Measurements from ENCODE around the gene SESN3. TPM values are rescaled to one million over a fixed set of nuclear protein-coding genes. Genes with fewer than 3 reads are reported as not detected.
"Not testable (repeated sequence)": the region's sequence is repeated elsewhere in the genome, so short reads cannot be mapped to it uniquely, and the experiment has no call there.

Gene SESN3
- total and polyA plus RNA-seq, 5 donors: 3.2 to 15.3 (median 11.9) TPM

GRCh38 chr11:95264881-95265280 lies 33.9 kb upstream of the SESN3 start:
- Histone ChIP-seq H3K27me3 (ENCODE audit: control insufficient read depth, insufficient read depth) (no peaks in the 10 kb centered on the region), H3K27ac (ENCODE audit: low read length) (no peak overlapping the region)
- 82% methylated on average over 8 of the region's 8 CpGs for WGBS

DNA sequence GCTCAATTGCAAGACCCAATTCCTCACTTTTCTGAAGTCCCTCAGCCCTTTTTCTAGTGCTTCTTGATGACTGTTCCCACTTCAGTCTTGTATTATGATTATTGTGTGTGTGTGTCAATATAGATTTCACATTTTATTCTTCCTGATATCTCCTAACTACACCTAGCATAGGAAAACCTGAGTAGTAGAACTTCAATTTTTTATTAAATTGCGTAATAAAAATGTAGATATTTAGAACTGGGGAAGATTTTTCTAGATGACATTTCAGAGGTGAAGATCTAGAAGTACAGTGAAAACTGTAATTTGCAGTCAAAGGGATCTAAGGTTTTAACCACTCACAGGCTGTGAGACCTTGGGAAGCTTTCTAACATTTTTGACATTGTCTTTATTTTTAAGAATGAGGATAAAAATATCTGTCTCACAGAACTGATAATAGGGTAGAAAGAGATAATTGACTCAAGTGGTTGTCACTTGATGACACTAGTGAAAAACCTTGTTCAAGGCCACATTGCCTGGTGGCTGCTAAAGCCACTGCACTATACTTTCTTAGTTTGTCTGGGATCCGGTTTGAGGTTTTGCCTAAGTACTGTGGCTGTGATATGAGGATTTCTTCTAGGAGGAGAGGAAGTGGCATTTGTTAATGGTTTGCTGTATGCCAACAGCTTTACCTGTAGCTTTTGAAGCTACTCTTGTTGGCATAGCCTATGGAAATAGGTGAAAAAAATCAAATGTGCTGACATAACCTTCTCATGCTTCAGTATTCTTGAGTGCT lies 32.2 kb upstream of the SESN3 start:
- no peak for ATAC-seq
- DNase-seq: no peak
- no peak overlapping the region for H3K27ac ChIP-seq (ENCODE audit: low read length)
- intact Hi-C loops (cut with DNase I): no loop called here
- H3K9me3 ChIP-seq (ENCODE audit: control insufficient read depth, low read length): no peaks in the 10 kb centered on the region
- H3K4me1 ChIP-seq (ENCODE audit: control insufficient read depth, insufficient read depth, low read length): peaks cover 3% of the 10 kb centered on the region
- 76% methylated on average over 2 of the region's 2 CpGs for WGBS
- no peak overlapping the region for H3K4me3 ChIP-seq (ENCODE audit: low read length)
- no peaks in the 10 kb centered on the region for H3K27me3 ChIP-seq (ENCODE audit: control insufficient read depth, insufficient read depth)

More at GRCh38 chr11:95264881-95265280, 33.9 kb upstream of the SESN3 start:
- H3K4me1 ChIP-seq (ENCODE audit: control insufficient read depth, insufficient read depth, low read length): peaks cover 3% of the 10 kb centered on the region
- intact Hi-C loops (cut with DNase I): no loop called here
- no peak for ATAC-seq
- H3K9me3 ChIP-seq (ENCODE audit: control insufficient read depth, low read length): no peaks in the 10 kb centered on the region
- H3K4me3 ChIP-seq (ENCODE audit: low read length): no peak overlapping the region
- no peak for DNase-seq

DNA sequence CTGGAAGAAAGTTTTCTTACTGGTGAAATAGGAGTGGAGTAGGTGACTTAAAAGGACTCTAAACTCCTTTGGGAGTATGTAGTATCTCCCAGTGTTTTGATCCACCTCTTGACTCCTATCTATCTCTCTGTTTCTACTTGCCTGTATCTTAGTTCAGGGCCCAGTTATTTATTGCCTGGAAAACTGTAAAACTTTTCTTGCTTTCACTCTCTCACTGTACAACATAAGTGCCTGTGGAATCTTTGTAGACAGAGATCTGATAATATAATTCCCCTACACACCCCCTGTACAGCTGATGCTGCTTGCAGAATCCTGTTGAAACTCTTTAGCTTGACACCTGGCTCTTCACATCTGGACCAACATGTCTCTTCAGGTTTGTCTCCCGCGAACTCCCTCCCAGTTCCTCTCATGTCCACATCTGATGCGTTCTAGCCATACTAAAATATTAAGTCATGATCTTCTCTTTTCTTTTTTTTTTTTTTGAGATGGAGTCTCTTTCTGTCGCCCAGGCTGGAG lies 26.5 kb upstream of the SESN3 start:
- Histone ChIP-seq H3K4me1 (ENCODE audit: control insufficient read depth, insufficient read depth, low read length) (no peaks in the 10 kb centered on the region), H3K27me3 (ENCODE audit: control insufficient read depth, insufficient read depth) (no peaks in the 10 kb centered on the region), H3K9me3 (ENCODE audit: control insufficient read depth, low read length) (no peaks in the 10 kb centered on the region), H3K4me3 (ENCODE audit: low read length) (no peak overlapping the region), H3K27ac (ENCODE audit: low read length) (no peak overlapping the region)
- 84% methylated on average over 4 of the region's 4 CpGs for WGBS
- ATAC-seq: no peak
- no peak for DNase-seq
- intact Hi-C loops (cut with DNase I): no loop called here

- H3K4me3 ChIP-seq (ENCODE audit: low read length): no peak overlapping the region
- WGBS: 71% methylated on average over 9 of the region's 9 CpGs
- no peak for DNase-seq
- H3K27me3 ChIP-seq (ENCODE audit: control insufficient read depth, insufficient read depth): no peaks in the 10 kb centered on the region
- intact Hi-C loops (cut with DNase I): no loop called here
- no peaks in the 10 kb centered on the region for H3K4me1 ChIP-seq (ENCODE audit: control insufficient read depth, insufficient read depth, low read length)
- no peaks in the 10 kb centered on the region for H3K9me3 ChIP-seq (ENCODE audit: control insufficient read depth, low read length)
- no peak overlapping the region for H3K27ac ChIP-seq (ENCODE audit: low read length)
- peak in 1 of 2 donors; percentile 14 for ATAC-seq
These were observed 25.3 kb upstream of the SESN3 start for GRCh38 chr11:95256321-95256779.

- Histone ChIP-seq H3K9me3 (ENCODE audit: control insufficient read depth, low read length) (no peaks in the 10 kb centered on the region), H3K4me3 (ENCODE audit: low read length) (no peak overlapping the region), H3K27ac (ENCODE audit: low read length) (no peak overlapping the region), H3K4me1 (ENCODE audit: control insufficient read depth, insufficient read depth, low read length) (no peaks in the 10 kb centered on the region), H3K27me3 (ENCODE audit: control insufficient read depth, insufficient read depth) (no peaks in the 10 kb centered on the region)
- intact Hi-C loops (cut with DNase I): no loop called here
- WGBS: 76% methylated on average over 4 of the region's 4 CpGs
- DNase-seq: no peak
- no peak for ATAC-seq
These were observed 24.5 kb upstream of the SESN3 start for GRCh38 chr11:95255251-95256145.

DNA sequence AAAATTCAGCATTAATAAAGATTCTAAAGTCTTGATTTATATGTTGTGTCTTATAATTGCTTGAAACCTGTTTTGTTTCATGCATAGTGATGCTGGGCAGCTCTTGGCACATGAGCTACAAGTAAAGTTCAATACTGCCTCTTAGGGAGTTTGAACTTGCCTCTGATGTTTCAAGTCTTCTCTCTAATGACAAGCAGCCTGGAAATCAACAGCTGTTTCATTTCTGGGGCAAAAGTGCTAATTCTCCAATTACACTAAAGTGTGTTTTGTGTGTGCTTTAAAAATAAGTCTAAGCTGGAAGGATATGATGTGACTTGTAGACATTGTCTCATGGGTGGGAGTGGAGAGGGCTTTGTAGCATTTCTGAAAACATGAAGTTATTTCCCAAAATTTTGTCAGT lies 23.7 kb upstream of the SESN3 start:
- DNase-seq (no peak), ATAC-seq (no peak)
- H3K4me1 ChIP-seq (ENCODE audit: control insufficient read depth, insufficient read depth, low read length): no peaks in the 10 kb centered on the region
- intact Hi-C loops (cut with DNase I): no loop called here
- H3K27me3 ChIP-seq (ENCODE audit: control insufficient read depth, insufficient read depth): no peaks in the 10 kb centered on the region
- H3K27ac ChIP-seq (ENCODE audit: low read length): no peak overlapping the region
- H3K9me3 ChIP-seq (ENCODE audit: control insufficient read depth, low read length): no peaks in the 10 kb centered on the region
- no peak overlapping the region for H3K4me3 ChIP-seq (ENCODE audit: low read length)

DNA sequence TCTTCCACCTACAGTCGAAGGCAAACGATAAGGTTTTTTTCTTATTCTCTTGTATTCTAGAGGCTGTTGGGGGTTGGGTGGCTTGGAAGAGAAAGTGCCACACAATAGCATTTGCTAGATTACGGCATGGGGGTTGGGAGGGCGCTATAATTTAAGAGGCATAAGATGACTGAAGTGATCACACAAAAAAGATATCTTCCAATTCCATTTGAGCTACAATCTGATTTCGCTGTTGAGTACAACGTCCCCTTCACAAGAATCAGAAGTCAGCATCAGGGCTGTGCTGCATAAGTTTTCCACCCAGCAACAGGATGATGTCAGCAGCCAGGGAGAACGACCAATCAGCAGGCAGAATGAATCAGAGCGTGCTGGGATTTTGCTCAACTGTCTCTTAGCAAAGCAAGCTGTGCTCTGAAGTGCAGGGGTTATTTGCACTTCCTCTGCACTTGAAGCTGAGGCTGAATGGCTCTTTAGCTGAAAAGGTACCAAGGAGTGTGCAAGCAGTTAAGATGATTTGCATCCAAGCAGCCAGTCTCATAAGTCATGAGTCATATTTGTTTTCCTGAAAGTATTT lies 23.2 kb upstream of the SESN3 start:
- peak; percentile 68 to 84 (median 75) for DNase-seq
- no peak overlapping the region for H3K27ac ChIP-seq (ENCODE audit: low read length)
- peak; percentile 98 to 99 for ATAC-seq
- no peaks in the 10 kb centered on the region for H3K27me3 ChIP-seq (ENCODE audit: control insufficient read depth, insufficient read depth)
- intact Hi-C loops (cut with DNase I): no loop called here
- H3K4me3 ChIP-seq (ENCODE audit: low read length): peak overlapping the region; percentile 52
- WGBS: 2% methylated on average over 8 of the region's 8 CpGs
- H3K9me3 ChIP-seq (ENCODE audit: control insufficient read depth, low read length): no peaks in the 10 kb centered on the region
- H3K4me1 ChIP-seq (ENCODE audit: control insufficient read depth, insufficient read depth, low read length): no peaks in the 10 kb centered on the region

DNA sequence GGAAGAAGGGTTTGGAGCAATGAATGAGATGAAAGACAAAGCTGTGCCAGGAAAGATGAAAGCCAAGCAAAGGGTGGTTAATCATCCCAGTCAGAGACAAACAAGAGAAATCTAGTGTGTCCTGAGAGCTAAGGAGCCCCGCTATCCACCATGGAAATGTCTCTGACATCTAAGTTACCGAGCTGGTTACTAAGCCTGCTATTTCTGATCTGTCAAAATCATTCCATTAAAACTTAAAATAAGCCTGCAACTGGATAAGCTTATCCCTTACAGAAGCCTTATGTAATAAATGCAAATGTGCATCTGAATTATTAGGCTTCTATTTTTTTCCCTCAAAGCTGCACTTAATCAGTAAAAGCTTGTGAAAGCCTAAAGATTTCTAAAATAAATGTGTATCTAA lies 22.1 kb upstream of the SESN3 start:
- H3K27ac ChIP-seq (ENCODE audit: low read length): no peak overlapping the region
- WGBS: 87% methylated on average over 2 of the region's 2 CpGs
- no peak for DNase-seq
- intact Hi-C loops (cut with DNase I): no loop called here
- H3K9me3 ChIP-seq (ENCODE audit: control insufficient read depth, low read length): no peaks in the 10 kb centered on the region
- no peak overlapping the region for H3K4me3 ChIP-seq (ENCODE audit: low read length)
- H3K27me3 ChIP-seq (ENCODE audit: control insufficient read depth, insufficient read depth): no peaks in the 10 kb centered on the region
- ATAC-seq: no peak
- H3K4me1 ChIP-seq (ENCODE audit: control insufficient read depth, insufficient read depth, low read length): no peaks in the 10 kb centered on the region

DNA sequence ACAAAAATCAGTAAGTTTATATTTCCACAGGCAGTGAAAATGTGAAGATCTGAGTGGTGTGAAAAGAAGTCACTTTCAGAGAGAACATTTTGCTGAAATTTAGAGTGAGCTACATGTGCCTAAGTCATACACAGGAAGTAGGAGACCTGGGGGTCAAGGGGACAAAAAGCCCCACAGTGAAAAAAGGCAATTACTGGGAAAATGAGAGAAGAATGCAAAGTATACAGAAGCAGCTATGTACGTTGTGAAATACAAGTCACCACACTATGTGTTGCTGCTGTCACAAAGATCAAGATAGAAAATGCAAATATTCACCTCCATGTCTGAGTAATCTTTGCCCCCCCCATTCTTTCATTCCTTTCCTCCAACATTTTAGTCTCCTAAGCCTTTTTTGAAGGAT lies 21.6 kb upstream of the SESN3 start:
- Histone ChIP-seq H3K4me3 (ENCODE audit: low read length) (no peak overlapping the region), H3K9me3 (ENCODE audit: control insufficient read depth, low read length) (no peaks in the 10 kb centered on the region), H3K4me1 (ENCODE audit: control insufficient read depth, insufficient read depth, low read length) (no peaks in the 10 kb centered on the region), H3K27me3 (ENCODE audit: control insufficient read depth, insufficient read depth) (no peaks in the 10 kb centered on the region), H3K27ac (ENCODE audit: low read length) (no peak overlapping the region)
- no peak for DNase-seq
- intact Hi-C loops (cut with DNase I): no loop called here
- 67% methylated on average over 1 of the region's 1 CpG for WGBS
- no peak for ATAC-seq

DNA sequence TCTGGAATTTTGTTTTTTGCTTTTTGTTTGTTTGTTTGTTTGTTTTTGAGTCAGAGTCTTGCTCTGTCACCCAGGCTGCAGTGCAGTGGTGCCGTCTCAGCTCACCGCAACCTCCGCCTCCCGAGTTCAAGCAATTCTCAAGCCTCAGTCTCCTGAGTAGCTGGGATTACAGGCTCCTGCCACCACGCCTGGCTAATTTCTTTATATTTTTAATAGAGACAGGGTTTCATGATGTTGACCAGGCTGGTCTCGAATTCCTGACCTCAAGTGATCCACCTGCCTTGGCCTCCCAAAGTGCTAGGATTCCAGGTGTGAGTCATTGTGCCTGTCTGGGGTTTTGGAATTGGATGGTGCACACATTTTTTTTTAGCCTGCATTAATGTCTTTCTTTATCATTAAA lies 20.9 kb upstream of the SESN3 start:
- H3K9me3 ChIP-seq (ENCODE audit: control insufficient read depth, low read length); H3K27me3 ChIP-seq (ENCODE audit: control insufficient read depth, insufficient read depth); intact Hi-C loops (cut with DNase I); H3K4me1 ChIP-seq (ENCODE audit: control insufficient read depth, insufficient read depth, low read length); DNase-seq; ATAC-seq; H3K27ac ChIP-seq (ENCODE audit: low read length); H3K4me3 ChIP-seq (ENCODE audit: low read length): not testable (repeated sequence)
- WGBS: 93% methylated on average over 6 of the region's 6 CpGs
